GM21737 (cell line): ENCODE data around the gene CAMK2N1.

Experiments used
- ATAC-seq: cut with Tn5 transposase; IDR thresholded peaks from one replicate; pipeline ENCODE4 v1.9.1; 2021; ENCODE audit warnings: mild to moderate bottlenecking, moderate library complexity; ENCODE audit not compliant: unreplicated experiment

CAMK2N1 gene

GRCh38 chr1:20448671-20449071 lies 37.3 kb downstream of the CAMK2N1 start:
- no peak for ATAC-seq

- ATAC-seq, result no peak
Measured at GRCh38 chr1:20447794-20448193, 38.2 kb downstream of the CAMK2N1 start.

- no peak for ATAC-seq
Measured at GRCh38 chr1:20446796-20447195, 39.2 kb downstream of the CAMK2N1 start.

- ATAC-seq, result no peak
Measured at GRCh38 chr1:20445956-20446355, 40.1 kb downstream of the CAMK2N1 start.

GRCh38 chr1:20443703-20444586 lies 42.1 kb downstream of the CAMK2N1 start:
- no peak for ATAC-seq

- no peak for ATAC-seq
Measured at GRCh38 chr1:20442920-20443625, 42.9 kb downstream of the CAMK2N1 start.

GRCh38 chr1:20440785-20441200 lies 45.2 kb downstream of the CAMK2N1 start:
- no peak for ATAC-seq

- no peak for ATAC-seq
Measured at GRCh38 chr1:20439282-20439681, 46.7 kb downstream of the CAMK2N1 start.

- no peak for ATAC-seq
Measured at GRCh38 chr1:20437640-20438039, 48.4 kb downstream of the CAMK2N1 start.

GRCh38 chr1:20432891-20433290 lies 53.1 kb downstream of the CAMK2N1 start:
- no peak for ATAC-seq
